HG03064 (cell line): Measurements from ENCODE around the gene DENND2D.
A peak's percentile ranks its signal among the peaks of the same experiment; 100 is the strongest.
"Not testable (repeated sequence)": the region's sequence is repeated elsewhere in the genome, so short reads cannot be mapped to it uniquely, and the experiment has no call there.

Source experiments
- ATAC-seq: cut with Tn5 transposase; IDR thresholded peaks from one replicate; pipeline ENCODE4 v1.9.1; 2021; ENCODE audit warnings: low read depth; ENCODE audit not compliant: unreplicated experiment

The DENND2D gene

DNA sequence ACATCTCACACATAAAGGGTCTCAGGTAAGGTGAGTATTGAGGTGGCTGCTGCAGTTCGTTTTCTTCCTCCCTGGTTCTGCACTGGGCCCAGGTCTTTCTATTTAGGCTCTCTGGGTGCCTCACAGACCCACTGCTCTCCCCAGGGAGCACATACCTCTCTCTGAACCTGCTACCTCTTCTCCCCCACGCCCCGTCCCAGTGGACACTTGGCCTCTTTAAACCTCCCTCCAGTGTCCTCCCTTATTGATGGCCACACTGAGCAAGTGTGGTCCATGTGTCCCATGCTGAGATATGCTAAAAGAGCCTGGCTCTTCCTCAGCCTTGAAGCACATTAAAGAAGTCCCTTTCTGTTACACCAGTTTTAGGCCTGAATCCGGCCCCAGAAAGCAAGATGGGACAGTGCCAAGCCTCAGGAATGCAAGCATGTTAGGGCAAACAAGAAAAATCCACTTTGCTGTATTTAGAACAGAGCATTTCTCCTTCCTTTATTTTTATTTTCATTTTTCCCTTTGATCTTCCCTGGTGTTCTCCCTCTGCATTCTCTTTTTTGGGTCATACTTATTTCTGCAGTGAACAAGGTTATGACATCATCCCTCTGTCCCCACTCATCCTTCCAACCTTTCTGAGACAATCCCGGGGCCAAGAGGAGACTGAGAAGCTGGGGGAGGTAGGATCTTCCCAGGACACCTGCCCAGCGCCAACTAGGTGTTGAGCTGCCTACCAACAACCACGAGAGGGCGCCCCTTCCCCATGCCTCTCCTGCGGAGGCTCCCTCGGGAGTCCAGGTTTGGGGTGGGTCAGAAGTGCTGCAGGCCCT is 22.1 kb upstream of the DENND2D start:
- ATAC-seq: no peak

DNA sequence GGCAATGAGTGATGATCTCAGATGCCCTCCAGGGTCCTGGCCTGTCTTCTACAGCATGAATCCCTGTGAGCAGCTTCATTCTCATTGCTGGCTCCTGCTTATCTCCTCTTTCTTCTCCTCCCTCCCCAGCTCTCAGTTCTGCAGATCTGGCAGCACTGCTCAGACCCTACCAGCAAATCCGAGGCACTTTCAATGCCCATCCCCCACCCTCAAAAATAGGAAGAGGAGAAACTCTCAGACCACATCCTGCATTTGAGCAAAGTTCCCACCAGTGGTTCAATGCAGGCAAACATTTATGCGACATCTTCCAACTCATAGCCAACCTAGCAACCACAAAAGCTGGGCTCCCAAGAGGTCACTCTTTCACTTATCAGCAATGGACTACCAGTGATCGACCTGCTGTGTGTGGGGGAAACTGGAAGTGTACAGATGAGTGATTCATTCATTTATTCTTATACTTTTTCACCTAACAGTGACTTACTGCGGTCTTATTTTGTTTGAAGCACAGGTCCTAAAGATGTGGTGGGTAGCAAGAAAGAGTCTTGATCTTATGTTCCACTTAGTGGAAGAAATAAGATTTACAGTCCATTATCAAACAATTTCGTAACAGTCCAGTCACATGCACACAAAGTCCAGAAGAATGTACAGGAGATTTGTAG is 21.3 kb upstream of the DENND2D start:
- peak; percentile 49 for ATAC-seq

DNA sequence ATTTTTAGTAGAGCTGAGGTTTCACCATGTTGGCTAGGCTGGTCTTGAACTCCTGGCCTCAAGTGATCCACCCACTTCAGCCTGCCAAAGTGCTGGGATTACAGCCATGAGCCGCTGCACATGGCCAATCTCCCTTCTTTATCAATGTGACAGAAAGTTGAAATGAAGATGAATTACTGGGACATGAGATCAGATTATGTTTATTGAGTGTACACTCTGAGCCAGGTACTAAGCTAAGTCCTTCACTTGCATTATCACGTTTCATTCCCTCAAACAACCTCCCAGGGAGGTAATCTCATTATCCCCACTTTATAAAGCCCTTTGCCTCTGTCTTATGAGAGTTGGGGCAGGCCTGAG is 20.8 kb upstream of the DENND2D start:
- ATAC-seq: no peak

DNA sequence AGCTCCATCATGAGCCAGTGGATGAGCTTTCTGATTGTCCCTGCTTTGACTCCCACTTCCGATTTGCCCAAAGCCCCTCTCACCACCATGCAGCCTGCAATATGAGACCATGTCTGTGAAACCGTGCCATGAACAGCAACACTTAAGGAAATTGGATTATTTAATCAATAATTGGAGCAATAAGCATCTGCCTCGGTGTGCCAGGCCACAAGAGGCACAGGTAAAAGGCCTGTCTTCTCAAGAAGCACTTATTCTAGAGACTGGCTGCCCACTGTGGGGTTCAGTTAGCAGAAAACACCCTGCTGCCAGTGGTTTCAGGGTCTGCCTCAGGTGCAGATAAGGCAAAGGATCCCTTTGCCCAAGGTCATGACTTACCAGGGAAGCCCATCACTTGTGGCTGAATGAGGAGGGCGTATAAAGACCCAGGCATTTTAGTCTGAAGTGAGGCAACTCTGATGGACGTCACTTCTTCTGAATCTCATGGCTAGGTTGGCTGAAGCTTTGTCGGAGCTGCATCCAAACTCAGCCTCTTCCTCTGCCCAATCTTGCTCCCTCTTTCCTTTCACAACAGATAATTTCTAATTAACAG is 19.9 kb upstream of the DENND2D start:
- no peak for ATAC-seq

DNA sequence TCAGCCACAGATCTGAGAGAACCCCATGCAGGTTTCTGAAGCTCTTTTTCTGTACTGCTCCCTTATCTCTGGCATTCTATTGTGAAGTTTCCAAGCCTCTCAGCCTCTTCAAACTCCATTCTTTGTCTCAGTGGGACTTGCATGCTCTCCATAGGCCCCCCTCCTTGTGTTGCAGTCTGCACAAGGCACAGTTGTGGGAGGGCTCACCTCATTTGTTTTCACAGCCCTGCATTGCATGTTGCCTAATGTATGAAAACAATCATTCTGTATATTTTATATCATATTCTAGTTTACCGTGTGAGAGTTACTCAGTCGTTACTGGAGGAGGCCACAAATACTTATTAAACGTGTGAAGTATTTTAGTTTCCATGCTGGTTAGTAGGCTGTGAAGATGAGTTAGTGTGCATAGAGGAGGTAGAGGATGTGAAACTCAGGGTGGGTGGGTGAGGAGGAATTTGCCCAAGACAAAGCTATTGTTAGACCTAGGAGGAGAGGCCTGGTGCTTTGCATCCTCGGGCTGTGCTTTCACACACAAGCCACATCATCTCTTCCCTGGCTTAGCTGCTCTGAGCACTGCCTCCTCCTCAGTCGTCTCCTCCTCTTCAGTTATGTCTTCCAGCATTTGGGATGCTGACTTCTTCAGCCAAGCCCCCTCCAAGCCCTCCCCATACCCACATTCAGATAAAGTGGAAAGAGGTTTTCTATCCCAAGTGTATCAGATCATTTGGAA is 19.3 kb upstream of the DENND2D start:
- ATAC-seq: peak; percentile 28

DNA sequence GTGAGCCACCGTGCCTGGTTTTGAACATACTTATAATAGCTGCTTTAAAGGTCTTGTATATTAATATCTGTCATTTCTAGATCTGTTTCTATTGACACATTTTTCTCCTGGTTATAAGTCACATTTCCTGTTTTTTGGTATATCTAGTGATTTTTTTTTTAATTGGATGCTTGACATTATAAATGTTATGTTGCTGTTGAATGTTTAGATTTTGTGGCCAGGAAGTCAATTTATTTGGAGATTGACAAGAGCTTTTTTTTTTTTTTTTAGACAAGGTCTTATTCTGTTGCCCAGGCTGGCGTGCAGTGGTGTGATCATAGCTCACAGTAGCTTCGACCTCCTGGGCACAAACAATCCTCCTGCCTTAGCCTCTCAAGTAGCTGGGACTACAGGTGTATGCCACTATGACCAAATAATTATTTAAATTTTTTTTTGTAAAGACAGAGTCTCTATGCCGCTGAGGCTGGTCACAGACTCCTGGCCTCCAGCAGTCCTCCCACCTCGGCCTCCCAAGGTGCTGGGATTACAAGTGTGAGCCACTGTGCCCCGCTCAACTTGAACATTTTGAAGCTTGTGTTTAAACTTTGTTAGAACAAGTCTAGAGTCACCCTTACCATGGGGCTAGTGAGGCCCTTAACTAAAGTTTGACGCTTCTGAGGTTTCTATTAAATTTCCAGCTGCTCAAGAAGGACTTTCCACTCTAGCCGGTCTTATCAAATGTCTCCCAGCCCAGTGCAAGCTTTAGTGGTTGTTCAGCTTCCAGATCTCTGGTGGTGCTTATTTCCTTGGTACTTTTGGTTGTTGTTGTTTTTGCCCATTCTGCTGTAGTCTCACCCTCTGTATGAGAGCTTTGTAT is 18.5 kb upstream of the DENND2D start:
- peak; percentile 0 for ATAC-seq

DNA sequence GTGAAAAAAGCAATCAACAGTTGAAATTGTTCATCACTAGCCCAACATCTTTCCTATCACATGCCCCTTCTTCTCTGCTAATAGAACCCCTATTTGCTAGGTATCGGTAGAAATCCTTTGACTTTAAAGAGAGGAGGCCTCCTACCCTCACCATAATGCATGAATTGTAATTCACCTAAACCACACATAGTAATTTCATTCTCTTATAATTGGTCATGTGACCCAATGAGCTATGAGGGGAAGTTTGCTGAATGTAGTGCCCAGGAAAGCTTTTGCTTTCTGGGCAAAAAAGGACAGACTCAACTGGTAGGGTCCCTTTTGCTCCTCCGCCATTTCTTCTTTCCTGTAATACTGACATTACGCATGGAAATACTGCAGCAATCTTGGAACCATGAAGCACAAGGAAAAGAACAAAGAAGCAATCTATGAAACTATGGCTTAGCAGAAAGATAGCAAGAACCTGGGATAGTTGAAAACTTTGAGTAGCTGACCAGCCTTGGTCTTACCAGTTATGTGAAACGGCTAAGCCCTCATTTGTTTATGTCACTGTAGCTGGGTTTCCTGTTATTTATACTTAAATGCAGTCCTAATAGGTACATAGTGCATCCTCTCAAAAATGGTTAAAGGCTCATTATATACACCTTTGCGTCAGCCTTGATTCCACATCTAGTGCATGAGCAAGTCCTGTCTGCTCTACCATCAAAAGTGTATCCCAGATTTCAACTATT is 16.9 kb upstream of the DENND2D start:
- ATAC-seq: no peak

DNA sequence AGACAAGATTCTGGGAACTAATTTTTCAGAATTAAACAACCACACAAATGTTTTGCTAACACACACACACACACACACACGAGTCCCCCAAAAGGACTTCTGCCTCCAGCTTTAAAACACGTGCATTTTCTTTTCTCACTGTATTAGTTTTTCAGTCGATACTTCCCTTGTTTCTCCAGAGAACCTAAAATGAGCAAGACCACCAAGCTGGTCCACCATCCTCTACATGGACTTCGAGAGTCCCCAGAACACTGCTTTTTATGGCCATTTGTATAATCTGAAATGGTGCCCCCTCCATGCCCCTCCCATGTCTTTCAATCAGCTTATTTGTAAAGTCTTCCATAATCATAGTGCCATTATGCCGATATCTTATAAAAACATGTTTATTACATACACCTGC is 16.3 kb upstream of the DENND2D start:
- ATAC-seq: no peak

DNA sequence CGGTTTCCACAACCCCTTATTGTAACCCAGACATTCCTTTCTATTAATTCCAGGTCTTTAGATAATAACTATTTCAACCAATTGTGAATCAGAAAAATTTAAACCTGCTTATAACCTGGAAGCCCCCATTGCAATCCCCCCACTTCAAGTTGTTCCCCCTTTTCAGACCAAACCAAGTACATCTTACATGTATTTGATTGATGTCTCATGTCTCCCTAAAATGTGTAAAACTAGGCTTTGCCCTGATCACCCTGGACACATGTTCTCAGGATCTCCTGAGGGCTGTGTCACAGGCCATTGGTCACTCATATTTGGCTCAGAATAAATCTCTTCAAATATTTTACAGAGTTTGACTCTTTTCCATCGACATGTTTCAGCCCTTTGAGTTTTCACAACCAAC is 14.8 kb upstream of the DENND2D start:
- not testable (repeated sequence) for ATAC-seq

DNA sequence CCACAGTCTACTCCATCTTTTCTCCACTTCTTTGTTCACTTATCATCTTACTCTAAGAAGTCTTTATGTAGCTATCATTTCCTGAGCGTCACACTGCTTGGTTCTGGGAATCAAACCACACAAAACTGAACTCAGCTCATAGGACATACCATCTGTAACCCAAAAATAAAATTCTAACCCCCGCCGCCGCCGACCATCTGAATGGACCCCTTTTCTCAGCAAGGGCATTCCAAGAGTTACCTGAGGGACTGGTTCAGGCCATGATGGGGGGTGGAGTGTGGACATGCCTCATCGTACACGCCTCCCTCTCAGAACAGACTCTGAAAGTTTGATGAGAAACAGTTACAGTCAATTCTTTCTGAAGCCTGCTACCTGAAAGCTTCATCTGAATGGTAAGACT is 14.4 kb upstream of the DENND2D start:
- ATAC-seq: no peak

DNA sequence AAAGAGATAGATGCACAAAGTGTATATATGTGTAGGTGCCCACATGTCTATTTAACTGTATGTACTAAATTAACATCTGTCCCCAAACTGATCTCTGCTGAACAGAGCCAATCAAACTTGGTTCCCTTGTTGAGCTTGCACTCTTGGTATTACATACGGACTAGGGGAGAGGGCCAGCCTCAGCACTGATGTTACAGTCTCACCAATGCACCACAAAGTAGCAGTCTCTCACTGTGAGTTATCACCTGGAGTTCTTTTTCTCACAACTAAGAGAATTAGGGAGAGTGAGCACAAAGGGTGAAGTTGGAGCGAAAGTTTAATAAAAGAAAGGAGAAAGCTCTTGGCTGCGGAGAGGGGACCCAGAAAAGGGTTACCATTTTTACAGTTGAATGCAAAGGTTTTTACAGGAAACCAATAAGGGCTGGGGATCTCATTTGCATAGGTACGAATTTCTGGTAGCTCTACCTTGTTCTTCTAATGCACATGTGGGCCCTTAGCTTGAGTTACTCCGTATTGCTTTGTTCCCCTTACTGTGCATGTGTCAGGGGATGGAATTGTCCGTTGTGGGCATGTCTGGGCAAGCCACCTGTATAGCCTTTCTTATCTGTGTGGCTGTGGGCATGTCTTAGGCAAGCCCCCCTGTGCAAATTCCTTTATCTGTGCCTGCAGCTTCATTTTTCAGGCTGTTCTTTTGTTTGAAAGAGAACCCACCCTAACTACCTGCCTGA is 13.8 kb upstream of the DENND2D start:
- ATAC-seq: no peak

DNA sequence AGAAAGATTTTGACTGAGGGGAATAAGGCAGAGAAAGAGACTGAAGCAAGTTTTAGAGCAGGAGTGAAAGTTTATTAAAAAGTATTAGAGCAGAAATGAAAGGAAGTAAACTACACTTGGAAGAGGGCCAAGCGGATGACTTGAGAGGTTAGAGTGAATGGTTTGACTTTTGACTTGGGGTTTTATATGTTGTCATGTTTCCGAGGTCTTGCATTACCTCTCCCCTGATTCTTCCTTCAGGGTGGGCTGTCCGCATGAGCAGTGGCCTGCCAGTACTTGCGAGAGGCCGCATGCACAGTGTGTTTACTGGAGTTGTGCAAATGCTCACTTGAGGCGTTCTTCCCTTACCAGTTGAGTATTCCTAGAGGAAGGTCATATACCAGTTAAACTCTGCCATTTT is 13.0 kb upstream of the DENND2D start:
- no peak for ATAC-seq

DNA sequence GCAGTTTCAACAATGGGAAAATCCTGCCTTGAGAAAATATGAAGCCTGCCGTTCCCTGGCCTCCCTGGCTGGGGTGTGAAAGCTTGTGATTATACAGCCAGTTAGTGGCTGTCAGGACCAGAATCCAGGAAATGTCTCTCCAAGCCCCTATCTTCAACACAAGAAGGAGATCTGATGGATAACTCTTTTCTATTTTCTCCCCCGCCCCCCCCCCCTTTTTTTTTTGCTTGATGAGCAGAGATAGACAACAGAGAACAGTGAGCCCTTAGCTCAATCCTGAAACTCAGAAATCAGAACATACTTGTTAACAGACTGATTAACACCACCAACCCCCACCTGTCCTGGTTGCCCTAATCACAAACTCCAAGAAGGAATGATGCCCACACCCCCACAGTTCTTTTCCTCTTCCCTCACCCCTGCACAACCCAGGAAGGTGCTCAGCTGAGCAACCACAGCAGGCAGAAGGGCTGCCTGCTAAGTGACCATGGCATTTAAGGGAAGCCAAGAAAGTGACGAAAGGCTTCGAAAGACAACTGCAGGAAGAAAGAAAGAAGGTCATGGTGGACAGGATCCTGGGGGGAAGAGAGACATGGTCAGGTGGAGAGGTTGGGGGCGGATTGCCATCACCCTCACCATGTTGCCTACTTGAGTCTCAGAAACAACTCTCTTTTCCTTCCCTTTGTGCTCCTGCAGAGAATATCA is 12.3 kb upstream of the DENND2D start:
- no peak for ATAC-seq

DNA sequence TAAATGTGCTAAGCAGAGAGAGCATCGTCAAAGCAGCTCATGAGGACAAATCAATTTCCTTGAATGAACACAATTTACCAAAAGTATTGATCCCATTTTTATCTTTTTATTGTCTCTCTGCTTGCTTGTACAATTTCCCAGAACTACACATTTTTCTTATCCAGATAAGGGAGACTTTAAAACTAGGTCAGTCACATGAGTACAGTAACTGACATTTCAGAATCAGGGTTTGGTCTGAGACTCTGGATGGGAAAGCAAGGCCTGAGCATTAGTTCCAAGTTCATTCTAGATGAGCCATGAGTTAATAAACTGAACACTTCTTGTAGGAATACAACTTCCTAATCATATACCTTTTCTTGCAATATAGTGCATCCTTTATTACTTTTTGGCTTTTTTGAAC is 11.5 kb upstream of the DENND2D start:
- no peak for ATAC-seq

DNA sequence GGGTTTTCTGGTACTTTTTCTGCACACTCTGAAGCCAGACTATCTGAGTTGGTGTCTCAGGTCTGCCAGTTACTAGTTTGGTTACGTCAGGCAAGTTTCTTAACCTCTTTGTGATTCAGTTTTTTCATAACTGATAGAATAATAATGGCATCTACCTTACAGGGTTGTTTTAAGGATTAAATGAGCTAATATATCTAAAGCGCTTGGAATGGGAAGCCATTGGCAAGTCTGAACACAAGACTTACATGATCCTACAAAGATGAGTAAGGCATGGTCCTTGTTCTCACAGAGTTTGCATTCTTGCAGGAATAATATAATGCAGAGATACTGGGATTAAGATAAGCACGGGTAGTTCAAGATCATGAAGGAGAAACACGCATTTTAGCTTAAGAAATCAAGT is 9.2 kb upstream of the DENND2D start:
- no peak for ATAC-seq

DNA sequence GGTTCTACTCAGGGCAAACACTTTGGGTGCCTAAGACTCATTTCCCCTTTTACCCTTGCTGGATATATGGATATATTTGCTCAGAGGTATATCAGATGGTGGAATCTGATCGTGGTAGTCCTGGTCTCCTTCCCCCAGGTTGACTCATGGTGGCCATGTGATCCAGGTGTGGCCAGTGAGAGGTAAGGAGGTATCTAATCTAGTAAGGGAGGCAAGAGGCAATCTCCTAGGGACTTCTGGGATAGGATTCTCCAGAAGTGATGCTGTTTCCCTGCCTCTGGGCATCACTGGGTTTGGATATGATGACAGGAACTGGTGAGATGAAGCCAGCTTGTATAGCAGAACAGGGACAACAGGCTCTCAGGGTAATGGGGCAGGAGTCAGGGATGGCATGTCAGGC is 8.5 kb upstream of the DENND2D start:
- no peak for ATAC-seq

DNA sequence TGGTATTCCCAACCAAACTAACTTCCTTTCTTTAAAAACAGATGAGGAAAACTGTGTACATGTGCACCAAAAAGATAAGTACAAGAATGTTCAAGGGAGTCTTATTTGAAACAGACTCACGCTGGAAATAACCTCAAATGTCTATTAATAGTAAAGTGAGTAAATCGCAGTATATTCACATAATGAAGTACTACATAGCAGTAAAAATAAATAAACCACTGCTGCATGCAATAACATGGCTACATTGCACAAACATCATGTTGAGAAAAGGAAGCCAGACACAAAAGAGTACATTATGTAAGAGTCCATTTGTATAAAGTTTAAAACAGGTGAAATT is 5.2 kb upstream of the DENND2D start:
- no peak for ATAC-seq

DNA sequence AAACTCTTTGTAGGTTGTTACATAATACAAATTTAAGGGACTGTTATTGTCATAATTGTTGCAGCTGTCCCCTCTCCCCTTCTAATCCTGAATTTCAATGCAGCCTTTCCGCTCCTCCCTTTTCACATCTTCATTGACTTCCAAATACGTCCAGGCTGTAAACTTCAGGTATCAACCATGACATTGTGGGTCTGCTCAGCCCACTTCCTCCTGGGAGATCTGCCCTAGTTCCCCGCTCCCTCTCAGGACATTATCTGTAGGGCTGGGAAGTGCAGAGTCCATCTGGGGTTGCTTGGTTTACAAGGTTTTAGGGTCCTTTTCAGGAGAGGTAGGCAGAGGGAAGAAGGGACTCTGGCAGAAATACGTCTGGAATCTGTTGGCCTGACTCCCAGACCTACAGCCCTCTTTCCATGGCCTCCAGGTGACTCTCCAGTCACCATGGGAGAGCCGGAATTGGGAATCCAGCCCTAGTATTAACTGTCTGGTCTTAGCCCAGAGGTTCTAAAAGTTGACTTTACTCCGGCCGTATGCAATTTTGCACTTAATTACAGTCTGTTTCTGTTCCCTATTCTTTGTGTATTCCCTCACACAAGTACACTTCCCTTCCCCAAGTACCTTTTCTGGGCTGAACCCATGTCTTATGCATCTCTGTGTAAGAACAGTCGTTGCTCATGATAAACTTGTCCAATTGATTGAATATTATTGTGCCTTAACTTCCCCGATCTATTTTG is 4.7 kb upstream of the DENND2D start:
- no peak for ATAC-seq
